ENCODE measurements around the gene EHD4. TPM values are rescaled to one million over a fixed set of nuclear protein-coding genes. Genes with fewer than 3 reads are reported as not detected.

Gene EHD4
- total and polyA plus RNA-seq, 12 donors, result 23.4 to 62.7 (median 43.2) TPM

DNA sequence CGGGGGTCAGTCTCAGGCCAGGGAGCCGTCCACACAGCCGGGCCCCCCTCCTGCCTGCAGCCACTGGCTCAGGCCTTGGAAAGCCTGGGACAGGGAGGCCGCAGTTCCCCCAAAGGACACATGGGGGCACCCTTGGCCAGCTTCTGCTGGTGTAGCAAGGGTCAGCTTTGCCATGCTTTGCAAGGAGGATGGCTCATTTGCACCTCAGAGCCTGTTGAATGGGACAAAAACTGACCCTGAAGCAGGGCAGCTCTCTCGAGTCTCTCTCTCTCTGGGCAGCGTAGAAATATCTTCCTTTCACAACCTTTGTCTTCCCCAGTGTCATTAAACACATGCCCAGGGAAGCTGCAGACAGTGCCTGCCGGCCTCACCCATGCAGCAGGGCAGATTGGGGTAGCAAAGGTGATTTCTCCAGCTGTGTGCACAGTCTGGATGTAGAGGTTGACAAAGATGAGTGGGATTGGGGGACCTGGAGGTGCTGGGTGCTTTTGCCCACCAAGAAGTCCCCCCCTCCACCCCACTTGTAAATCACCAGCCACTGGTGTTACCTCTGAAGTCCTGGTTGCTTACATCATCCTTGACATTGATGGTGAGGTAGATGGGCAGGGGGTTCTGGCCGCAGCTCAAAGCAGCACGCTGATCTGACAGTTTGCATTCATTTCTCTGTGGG, 17.4 kb upstream of the EHD4 start:
- H3K27ac ChIP-seq, result no peak overlapping the region
- no peaks in the 10 kb centered on the region for H3K36me3 ChIP-seq
- peaks cover 0 to 3% (median 0%) of the 10 kb centered on the region in 7 donors for H3K27me3 ChIP-seq
- H3K4me1 ChIP-seq, result peaks cover 0 to 9% (median 0%) of the 10 kb centered on the region in 9 donors
- H3K4me3 ChIP-seq, result no peak overlapping the region
- no peaks in the 10 kb centered on the region for H3K9me3 ChIP-seq
- 17 to 20% methylated on average over 9 of the region's 9 CpGs for WGBS, 2 donors
- peak; percentile 82 to 95 (median 90) for ATAC-seq
- TF ChIP-seq, protein P1, sequence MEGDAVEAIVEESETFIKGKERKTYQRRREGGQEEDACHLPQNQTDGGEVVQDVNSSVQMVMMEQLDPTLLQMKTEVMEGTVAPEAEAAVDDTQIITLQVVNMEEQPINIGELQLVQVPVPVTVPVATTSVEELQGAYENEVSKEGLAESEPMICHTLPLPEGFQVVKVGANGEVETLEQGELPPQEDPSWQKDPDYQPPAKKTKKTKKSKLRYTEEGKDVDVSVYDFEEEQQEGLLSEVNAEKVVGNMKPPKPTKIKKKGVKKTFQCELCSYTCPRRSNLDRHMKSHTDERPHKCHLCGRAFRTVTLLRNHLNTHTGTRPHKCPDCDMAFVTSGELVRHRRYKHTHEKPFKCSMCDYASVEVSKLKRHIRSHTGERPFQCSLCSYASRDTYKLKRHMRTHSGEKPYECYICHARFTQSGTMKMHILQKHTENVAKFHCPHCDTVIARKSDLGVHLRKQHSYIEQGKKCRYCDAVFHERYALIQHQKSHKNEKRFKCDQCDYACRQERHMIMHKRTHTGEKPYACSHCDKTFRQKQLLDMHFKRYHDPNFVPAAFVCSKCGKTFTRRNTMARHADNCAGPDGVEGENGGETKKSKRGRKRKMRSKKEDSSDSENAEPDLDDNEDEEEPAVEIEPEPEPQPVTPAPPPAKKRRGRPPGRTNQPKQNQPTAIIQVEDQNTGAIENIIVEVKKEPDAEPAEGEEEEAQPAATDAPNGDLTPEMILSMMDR (IDR thresholded peaks at IDR 0.05), result peak; percentile 97 to 99 (median 99)
- peak; percentile 87 to 89 for DNase-seq
- intact Hi-C loops (cut with DNase I), result loop anchor here (1.0 to 10.0 kb wide), 13 partner anchors 67 to 162 kb away; partner anchors contain the start of gene JMJD7 (in 1 of the 10)

DNA sequence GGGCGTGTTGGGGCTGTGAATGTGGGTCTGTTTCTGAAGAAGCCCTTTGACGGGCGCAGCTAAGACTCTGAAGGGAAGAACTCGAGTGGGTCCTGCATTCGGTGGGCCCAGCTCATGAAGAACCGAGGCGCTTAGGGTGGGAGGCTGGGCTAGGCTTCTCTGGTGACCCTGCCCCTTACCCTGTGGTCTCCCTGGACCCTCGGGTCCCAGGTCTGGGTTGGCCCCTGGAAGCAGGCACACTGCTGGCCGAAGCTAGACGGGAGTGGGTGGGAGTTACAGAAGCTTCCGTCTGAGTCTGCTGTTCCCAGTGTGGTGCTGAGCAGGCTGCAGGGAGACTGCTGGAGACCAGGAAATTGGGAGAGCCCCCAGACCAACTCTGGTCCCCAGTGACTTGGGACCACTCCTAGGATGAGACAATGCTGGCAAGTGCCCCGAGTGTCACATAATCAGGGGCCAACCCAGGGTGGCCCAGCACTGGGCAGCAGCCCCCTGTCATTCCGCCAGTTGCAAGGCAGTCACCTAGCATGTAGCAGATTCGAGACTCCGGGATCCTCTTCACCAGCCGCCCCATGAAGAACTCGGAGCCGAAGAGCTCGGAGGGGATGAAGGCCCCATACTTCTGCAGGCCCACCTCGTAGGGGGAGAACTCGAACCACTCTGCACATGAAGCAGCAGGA, 16.7 kb upstream of the EHD4 start:
- TF ChIP-seq, protein P1 (IDR thresholded peaks at IDR 0.05), result no peak
- Histone ChIP-seq H3K27me3 (peaks cover 0 to 3% (median 0%) of the 10 kb centered on the region in 7 donors), H3K9me3 (no peaks in the 10 kb centered on the region), H3K4me3 (no peak overlapping the region), H3K36me3 (no peaks in the 10 kb centered on the region), H3K4me1 (peaks cover 0 to 9% (median 0%) of the 10 kb centered on the region in 9 donors), H3K27ac (no peak overlapping the region)
- intact Hi-C loops (cut with DNase I), result loop anchor here in 9 of 10 donors (1.0 to 5.0 kb wide), 10 partner anchors 68 to 162 kb away; partner anchors contain the start of gene JMJD7 (in 1 of the 9)
- ATAC-seq (peak in 2 of 8 donors; percentile 6 to 31), DNase-seq (no peak)
- WGBS, 2 donors, result 74 to 76% methylated on average over 21 of the region's 21 CpGs

DNA sequence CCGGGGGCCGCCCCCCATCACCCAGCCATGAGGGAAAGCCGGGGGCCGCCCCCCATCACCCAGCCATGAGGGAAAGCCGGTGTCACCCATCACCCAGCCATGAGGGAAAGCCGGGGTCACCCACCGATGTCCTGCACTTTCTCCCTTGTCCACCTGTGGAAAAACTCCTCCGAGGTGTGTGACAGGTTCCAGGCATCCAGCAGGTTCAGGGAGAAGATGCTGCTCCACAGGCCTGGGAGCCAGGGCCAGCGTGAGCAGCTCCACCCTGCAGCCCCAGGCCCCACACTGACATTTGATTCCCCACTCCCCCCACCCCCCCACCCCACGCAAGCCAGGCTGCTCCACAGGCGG, 15.5 kb upstream of the EHD4 start:
- ATAC-seq, result no peak
- no peak overlapping the region for H3K4me3 ChIP-seq
- DNase-seq, result no peak
- TF ChIP-seq, protein P1 (IDR thresholded peaks at IDR 0.05), result no peak
- H3K27ac ChIP-seq, result no peak overlapping the region
- 88 to 96% methylated on average over 9 to 11 of the region's 11 CpGs for WGBS, 2 donors
- H3K4me1 ChIP-seq, result no peaks in the 10 kb centered on the region
- H3K27me3 ChIP-seq, result peaks cover 0 to 3% (median 0%) of the 10 kb centered on the region in 7 donors
- intact Hi-C loops (cut with DNase I), result loop anchor here in 6 of 10 donors (2.0 to 5.0 kb wide), 7 partner anchors 69 to 161 kb away; partner anchors contain the start of gene JMJD7 (in 1 of the 6)
- H3K9me3 ChIP-seq, result no peaks in the 10 kb centered on the region
- no peaks in the 10 kb centered on the region for H3K36me3 ChIP-seq

DNA sequence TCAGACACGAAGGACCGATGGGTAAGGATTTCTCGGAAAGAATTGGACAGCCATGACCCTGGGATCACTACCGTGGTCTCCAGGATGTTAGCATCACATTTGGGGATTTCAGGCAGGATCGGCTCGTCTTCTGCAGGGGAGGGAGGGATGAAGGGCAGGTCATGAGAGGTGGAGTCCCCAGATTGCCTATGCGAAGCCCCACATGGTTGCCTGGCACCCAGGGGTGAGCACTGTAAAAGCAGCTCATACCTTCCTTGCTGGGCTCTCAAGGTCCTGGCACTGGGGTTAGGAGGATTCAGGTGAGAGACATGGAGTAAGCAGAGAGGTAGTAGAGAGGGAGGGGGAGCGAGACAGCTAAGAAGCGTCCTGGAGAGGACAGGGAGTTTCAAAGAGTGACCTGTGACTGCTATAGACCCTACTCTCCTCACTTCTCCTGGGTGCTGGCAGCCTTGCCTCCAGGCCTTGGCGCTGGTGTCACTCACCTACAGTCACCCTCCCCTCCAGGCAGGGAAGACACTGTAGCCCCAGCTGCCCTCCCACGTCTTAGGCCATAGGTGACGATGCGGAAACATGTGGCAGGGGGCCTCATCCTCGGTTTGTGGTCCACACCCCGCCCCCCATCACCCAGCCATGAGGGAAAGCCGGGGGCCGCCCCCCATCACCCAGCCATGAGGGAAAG, 15.0 kb upstream of the EHD4 start:
- no peak overlapping the region for H3K4me3 ChIP-seq
- TF ChIP-seq, protein P1 (IDR thresholded peaks at IDR 0.05), result no peak
- H3K27ac ChIP-seq, result no peak overlapping the region
- H3K36me3 ChIP-seq, result no peaks in the 10 kb centered on the region
- WGBS, 2 donors, result 85 to 93% methylated on average over 17 of the region's 17 CpGs
- DNase-seq, result no peak
- peaks cover 0 to 3% (median 0%) of the 10 kb centered on the region in 9 donors for H3K4me1 ChIP-seq
- no peaks in the 10 kb centered on the region for H3K9me3 ChIP-seq
- intact Hi-C loops (cut with DNase I), result loop anchor here in 4 of 10 donors (5.0 kb wide), 4 partner anchors 70 to 160 kb away; partner anchors contain the start of gene JMJD7 (in 1 of the 4)
- H3K27me3 ChIP-seq, result peaks cover 0 to 3% (median 0%) of the 10 kb centered on the region in 7 donors
- no peak for ATAC-seq
